OCI-LY7 (cell line): ENCODE measurements around the gene AKAP8L.

Source experiments
- EZH2phosphoT487 ChIP-seq: fragments of 200-600 bp; sonication (generic); IDR thresholded peaks from 2 replicates; pipeline ENCODE4 v1.6.1; 2018; ENCODE audit warnings: low read depth, borderline replicate concordance, mild to moderate bottlenecking, mixed run types, antibody characterized with exemption, low read length, moderate library complexity, mixed read lengths
- TF ChIP-seq, protein P1 (sequence below): fragments of 200-600 bp; sonication (generic); conservative IDR thresholded peaks from 2 replicates; pipeline ENCODE4 v1.5.1; 2014; ENCODE audit warnings: mild to moderate bottlenecking, antibody characterized with exemption, low read length, moderate library complexity, mixed read lengths

GRCh38 chr19:15443838-15444237, 25.1 kb upstream of the AKAP8L start:
- TF ChIP-seq, protein P1, sequence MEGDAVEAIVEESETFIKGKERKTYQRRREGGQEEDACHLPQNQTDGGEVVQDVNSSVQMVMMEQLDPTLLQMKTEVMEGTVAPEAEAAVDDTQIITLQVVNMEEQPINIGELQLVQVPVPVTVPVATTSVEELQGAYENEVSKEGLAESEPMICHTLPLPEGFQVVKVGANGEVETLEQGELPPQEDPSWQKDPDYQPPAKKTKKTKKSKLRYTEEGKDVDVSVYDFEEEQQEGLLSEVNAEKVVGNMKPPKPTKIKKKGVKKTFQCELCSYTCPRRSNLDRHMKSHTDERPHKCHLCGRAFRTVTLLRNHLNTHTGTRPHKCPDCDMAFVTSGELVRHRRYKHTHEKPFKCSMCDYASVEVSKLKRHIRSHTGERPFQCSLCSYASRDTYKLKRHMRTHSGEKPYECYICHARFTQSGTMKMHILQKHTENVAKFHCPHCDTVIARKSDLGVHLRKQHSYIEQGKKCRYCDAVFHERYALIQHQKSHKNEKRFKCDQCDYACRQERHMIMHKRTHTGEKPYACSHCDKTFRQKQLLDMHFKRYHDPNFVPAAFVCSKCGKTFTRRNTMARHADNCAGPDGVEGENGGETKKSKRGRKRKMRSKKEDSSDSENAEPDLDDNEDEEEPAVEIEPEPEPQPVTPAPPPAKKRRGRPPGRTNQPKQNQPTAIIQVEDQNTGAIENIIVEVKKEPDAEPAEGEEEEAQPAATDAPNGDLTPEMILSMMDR = no peak
- no peak for TF ChIP-seq EZH2phosphoT487
